ENCODE results near the gene FBXL14.
"Not testable (repeated sequence)": the region's sequence is repeated elsewhere in the genome, so short reads cannot be mapped to it uniquely, and the experiment has no call there.

Gene FBXL14

GRCh38 chr12:1619159-1619558 is 24.8 kb upstream of the FBXL14 start:
- DNase-seq = no peak

- DNase-seq = no peak
These were observed 24.1 kb upstream of the FBXL14 start for GRCh38 chr12:1618489-1618888.

GRCh38 chr12:1616233-1617066 is 22.1 kb upstream of the FBXL14 start:
- no peak for DNase-seq

DNA sequence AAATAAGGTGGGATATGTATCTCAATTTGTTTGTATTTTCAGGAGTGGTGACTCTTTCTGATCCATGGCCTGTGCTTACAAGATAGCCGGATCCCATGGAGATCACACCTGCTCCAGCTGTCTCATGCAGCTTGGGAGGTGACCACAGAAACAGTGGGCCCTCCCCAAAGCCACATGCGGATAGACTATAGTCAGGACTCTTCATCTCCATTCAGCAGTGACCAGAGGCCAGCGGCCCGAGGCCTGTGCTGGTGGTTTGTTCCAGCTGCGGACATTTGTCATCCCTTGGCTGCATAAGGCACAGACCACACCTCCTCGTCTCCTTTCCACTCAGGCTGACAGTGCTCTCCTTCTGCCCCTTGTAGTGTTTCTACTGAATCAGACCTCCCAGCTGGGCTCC is 20.0 kb upstream of the FBXL14 start:
- no peak for DNase-seq

DNA sequence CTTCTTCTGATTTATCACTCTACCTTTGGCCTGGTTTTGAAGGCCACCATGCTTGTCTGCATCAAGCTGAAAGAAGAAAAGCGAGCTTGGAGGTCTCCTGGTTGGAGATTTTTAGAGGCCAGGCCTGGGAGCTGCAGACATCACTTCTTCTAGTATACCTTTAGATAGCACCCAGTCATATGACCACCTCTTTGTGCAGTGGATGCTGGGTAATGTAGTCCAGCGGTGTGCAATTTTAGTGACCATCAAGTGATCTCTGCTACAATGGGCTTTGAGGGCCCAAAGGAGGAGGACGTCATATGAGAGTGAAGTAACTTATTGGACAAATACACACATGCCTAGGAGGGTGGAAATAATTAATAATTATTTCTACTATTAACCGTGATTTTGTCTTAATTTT is 19.5 kb upstream of the FBXL14 start:
- no peak for DNase-seq

- DNase-seq = no peak
These were observed 17.6 kb upstream of the FBXL14 start for GRCh38 chr12:1611803-1612572.

- no peak for DNase-seq
These were observed 15.8 kb upstream of the FBXL14 start for GRCh38 chr12:1610072-1610643.

DNA sequence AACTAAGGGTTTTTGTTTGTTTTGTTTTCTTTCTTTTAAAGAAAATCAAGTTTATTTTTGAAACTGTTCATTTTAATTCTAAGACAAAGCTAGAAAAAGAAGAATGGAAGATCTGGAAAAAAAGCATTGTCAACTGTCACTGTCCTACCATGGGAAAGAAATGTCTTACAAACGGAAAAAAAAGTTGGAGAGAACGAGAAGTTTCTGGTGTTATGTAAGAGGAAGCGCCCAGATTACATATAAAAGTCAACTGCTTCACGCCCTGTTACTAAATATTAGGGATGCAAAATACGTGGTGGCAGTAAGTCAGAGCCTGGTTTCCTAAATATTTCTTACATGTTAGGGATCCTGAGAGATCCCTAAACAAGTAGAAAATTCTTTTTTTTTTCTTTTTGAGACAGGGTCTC is 14.3 kb upstream of the FBXL14 start:
- no peak for DNase-seq

GRCh38 chr12:1607940-1608712 is 13.7 kb upstream of the FBXL14 start:
- no peak for DNase-seq

GRCh38 chr12:1606021-1606622 is 11.7 kb upstream of the FBXL14 start:
- DNase-seq = no peak

GRCh38 chr12:1605129-1606020 is 11.0 kb upstream of the FBXL14 start:
- peak; percentile 9 to 28 for DNase-seq

GRCh38 chr12:1604464-1604863 is 10.1 kb upstream of the FBXL14 start:
- DNase-seq = no peak

GRCh38 chr12:1603269-1603993 is 9.1 kb upstream of the FBXL14 start:
- no peak for DNase-seq

DNA sequence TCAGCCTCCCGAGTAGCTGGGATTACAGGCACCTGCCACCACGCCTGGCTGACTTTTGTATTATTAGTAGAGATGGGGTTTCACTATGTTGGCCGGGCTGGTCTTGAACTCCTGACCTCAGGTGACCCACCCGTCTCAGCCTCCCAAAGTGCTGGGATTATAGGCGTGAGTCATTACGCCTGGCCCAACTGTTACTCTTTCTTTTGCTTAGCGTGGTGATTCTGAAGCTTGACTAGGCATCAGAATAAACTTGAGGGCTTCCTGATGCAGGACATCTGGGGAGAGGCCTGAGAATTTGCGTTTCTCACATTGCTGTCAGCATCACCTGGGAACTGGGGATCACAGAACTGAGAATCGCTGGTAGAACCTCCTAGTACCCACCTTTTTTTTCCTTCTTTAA is 8.3 kb upstream of the FBXL14 start:
- not testable (repeated sequence) for DNase-seq

- no peak for DNase-seq
These were observed 4.4 kb upstream of the FBXL14 start for GRCh38 chr12:1598757-1599156.

- no peak for DNase-seq
These were observed 1.4 kb upstream of the FBXL14 start for GRCh38 chr12:1595690-1596347.

- DNase-seq = peak in 1 of 2 experiments; percentile 15
These were observed 713 bp upstream of the FBXL14 start for GRCh38 chr12:1595026-1595561.

DNA sequence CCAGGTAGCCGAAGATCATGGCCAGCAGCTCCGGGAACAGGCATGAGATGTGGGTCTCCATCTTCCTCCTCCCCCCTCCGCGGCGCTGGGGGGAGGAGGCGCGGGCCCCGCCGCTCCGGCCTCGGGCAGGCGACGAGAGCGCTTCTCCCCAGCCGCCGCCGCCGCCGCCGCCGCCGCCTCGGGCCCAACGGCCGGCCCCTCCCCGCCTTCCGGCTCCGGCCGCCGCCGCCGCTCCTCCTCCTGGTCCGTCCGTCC is 448 bp downstream of the FBXL14 start:
- peak in 1 of 2 experiments; percentile 5 for DNase-seq

DNA sequence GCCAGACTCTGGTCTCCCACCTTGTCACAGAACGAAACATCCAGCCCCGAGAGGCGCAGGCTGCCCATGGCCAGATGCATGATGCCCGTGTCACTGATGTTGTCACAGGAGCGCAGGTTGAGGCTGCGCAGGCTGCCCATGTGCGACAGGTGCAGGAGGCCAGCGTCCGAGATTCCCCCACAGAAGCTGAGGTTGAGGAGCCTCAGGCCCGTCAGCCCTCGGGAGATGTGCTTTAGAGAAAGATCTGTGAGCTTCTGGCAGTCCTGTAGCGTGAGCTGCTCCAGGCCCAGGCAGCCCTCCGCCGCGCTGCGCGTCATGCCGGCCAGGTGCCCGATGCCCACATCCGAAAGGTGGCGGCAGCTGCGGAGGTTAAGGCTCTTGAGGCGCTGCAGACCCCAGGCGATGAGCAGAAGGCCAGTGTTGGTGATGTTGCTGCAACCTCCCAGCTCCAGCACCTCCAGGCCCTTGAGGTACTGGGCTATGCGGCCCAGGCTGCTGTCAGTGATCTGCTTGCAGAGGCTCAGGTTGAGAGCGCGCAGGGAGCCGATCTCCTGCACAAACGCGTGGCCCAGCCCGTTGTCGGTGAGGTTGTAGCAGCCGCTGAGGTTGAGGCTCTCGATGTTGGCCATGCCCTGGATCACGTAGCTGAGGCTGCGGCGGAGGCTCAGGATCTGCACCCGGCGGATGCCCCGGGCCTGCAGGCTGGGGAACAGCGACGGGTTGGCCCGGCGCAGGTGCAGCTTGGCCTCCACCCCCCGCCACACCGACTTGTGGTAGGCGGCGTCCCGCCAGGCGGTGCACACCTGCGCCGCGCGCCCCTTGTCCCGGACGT is 991 bp downstream of the FBXL14 start:
- no peak for DNase-seq

Data from NCI-H187 (cell line).